Frontal cortex (tissue), 4 donors: ENCODE measurements around the gene HIPK2. TPM values are rescaled to one million over a fixed set of nuclear protein-coding genes. Genes with fewer than 3 reads are reported as not detected.
"Not testable (repeated sequence)": the region's sequence is repeated elsewhere in the genome, so short reads cannot be mapped to it uniquely, and the experiment has no call there.

Source experiments
- DNase-seq, 2 donors: peaks; one replicate each; pipeline ENCODE4 v3.0.0; 2012; ENCODE audit warnings: low spot score in 2 of 2
- FAIRE-seq: peaks from 2 replicates; lab custom pipeline; 2012; peaks lifted over from hg19 to GRCh38; lab: Jason Lieb, UNC
- total RNA-seq: library from RNA; depleted of rRNA; stranded (reverse); fragments of >200 nt; gene quantifications from one replicate; pipeline ENCODE4 v1.2.3, GENCODE V29; 2014
- donor health status: control.
- donor health status: control.
- donor health status: control.

HIPK2 gene
- total RNA-seq, 1 donor from 2014 or later: 10.2 TPM

GRCh38 chr7:139680676-139681462, 96.9 kb downstream of the HIPK2 start:
- DNase-seq (no peak), FAIRE-seq (no peak)

- no peak for DNase-seq
- FAIRE-seq: no peak
These were observed 97.8 kb downstream of the HIPK2 start for GRCh38 chr7:139679731-139680594.

GRCh38 chr7:139676390-139676789, 101.4 kb downstream of the HIPK2 start:
- DNase-seq (no peak), FAIRE-seq (no peak)

- no peak for DNase-seq
- FAIRE-seq: no peak
These were observed 102.4 kb downstream of the HIPK2 start for GRCh38 chr7:139675127-139676125.

- FAIRE-seq (no peak), DNase-seq (no peak)
These were observed 103.1 kb downstream of the HIPK2 start for GRCh38 chr7:139674752-139675126.

- FAIRE-seq: no peak
- no peak for DNase-seq
These were observed 103.5 kb downstream of the HIPK2 start for GRCh38 chr7:139674341-139674740.

- FAIRE-seq: no peak
- DNase-seq: no peak
These were observed 104.0 kb downstream of the HIPK2 start for GRCh38 chr7:139673762-139674161.

- FAIRE-seq: no peak
- DNase-seq: no peak
These were observed 104.6 kb downstream of the HIPK2 start for GRCh38 chr7:139673230-139673629.

- no peak for DNase-seq
- FAIRE-seq: no peak
These were observed 105.8 kb downstream of the HIPK2 start for GRCh38 chr7:139671967-139672366.

- FAIRE-seq, DNase-seq: not testable (repeated sequence)
These were observed 107.1 kb downstream of the HIPK2 start for GRCh38 chr7:139670662-139671061.

GRCh38 chr7:139669106-139670061, 108.4 kb downstream of the HIPK2 start:
- FAIRE-seq (no peak), DNase-seq (no peak)

- DNase-seq (no peak), FAIRE-seq (peak; percentile 67)
These were observed 110.4 kb downstream of the HIPK2 start for GRCh38 chr7:139667377-139667776.

- FAIRE-seq: no peak
These were observed 111.3 kb downstream of the HIPK2 start for GRCh38 chr7:139666501-139666900.

GRCh38 chr7:139664434-139664833, 113.4 kb downstream of the HIPK2 start:
- FAIRE-seq: no peak

More at GRCh38 chr7:139666501-139666900, 111.3 kb downstream of the HIPK2 start:
- no peak for DNase-seq

GRCh38 chr7:139663608-139664177, 114.1 kb downstream of the HIPK2 start:
- FAIRE-seq (no peak), DNase-seq (no peak)

More at GRCh38 chr7:139664434-139664833, 113.4 kb downstream of the HIPK2 start:
- DNase-seq: no peak

GRCh38 chr7:139661903-139662302, 115.9 kb downstream of the HIPK2 start:
- DNase-seq (no peak), FAIRE-seq (no peak)

- no peak for DNase-seq
- FAIRE-seq: no peak
These were observed 116.8 kb downstream of the HIPK2 start for GRCh38 chr7:139661043-139661440.

GRCh38 chr7:139660317-139661042, 117.3 kb downstream of the HIPK2 start:
- no peak for FAIRE-seq

More at GRCh38 chr7:139660317-139661042, 117.3 kb downstream of the HIPK2 start:
- DNase-seq: no peak
